ENCODE data around the gene ZC3H4. TPM values are rescaled to one million over a fixed set of nuclear protein-coding genes. Genes with fewer than 3 reads are reported as not detected.

Gene ZC3H4
- total RNA-seq, 2 experiments from 2014 or later: 84.3 to 86.0 TPM

DNA sequence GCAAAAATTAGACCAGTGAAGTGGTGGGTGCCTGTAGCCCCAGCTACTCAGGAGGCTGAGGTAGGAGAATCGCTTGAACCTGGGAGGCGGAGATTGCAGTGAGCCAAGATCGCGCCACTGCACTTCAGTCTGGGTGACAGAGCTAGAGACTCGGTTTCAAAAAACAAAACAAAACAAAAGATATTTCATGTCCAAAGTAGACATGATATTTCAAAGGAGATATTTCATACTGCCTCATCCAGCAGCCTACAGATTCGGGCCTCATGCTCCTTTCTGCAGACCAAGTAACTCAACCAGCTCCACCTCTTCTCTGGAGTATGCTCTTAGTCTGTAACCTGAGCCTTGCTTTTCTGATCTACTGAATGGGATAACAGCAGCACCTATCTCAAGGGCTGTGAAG is 15.0 kb downstream of the ZC3H4 start:
- Mint-ChIP-seq H3K27ac (peak overlapping the region; percentile 48), H3K9me3 (no peaks in the 10 kb centered on the region), H3K4me3 (no peak overlapping the region), H3K27me3 (no peaks in the 10 kb centered on the region), H3K4me1 (peaks cover 54% of the 10 kb centered on the region), H3K36me3 (peaks cover 22% of the 10 kb centered on the region)
- DNase-seq (no peak), ATAC-seq (ENCODE audit: low read depth) (no peak)
- POLR2A ChIA-PET: interaction anchor here (0.7 to 2.8 kb wide), 5 partner anchors 8 to 127 kb away, joined by 3 to 29 read pairs (median 4); partner anchors contain the start of gene ZC3H4

DNA sequence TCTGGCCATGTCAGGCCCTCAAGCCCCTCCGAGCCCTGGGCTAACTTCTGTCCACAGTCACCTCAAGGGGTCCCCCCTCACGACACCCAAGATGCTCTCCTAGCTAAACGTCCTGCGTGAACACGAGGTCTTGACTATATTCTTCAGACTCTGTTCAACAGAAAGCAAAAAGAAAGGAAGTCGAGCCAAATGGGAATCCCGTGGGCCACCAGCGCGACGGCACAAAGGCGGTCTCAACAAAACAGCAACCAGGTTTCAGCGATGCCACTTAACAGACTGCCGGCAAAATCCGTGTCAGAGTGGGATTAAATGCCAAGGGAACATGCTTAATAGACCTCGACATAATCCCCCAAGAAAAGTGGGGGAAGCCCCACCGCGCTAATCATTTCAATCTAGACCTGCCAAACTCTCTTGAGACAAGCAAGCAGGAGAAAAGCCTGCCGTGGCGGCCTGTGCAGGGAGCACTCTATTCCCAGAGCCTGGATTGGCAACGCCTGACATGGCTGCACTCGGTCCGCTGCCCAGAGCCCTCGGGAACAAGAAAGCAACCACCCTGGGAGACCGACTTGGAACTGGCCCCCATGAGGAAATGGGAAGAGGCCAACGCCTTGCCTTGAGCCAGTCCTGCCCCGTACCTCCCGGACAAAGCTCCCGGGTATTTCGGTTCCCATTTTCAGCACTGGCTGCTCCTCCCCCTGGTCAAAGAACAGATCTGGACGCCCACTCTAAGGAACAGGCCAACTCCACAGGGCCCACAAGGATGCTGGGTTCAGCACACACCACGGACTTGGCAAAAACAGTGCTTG is 16.0 kb downstream of the ZC3H4 start:
- H3K9me3 Mint-ChIP-seq: no peaks in the 10 kb centered on the region
- ATAC-seq (ENCODE audit: low read depth) (no peak), DNase-seq (no peak)
- H3K36me3 Mint-ChIP-seq: peaks cover 24% of the 10 kb centered on the region
- H3K27me3 Mint-ChIP-seq: no peaks in the 10 kb centered on the region
- H3K27ac Mint-ChIP-seq: peak overlapping the region; percentile 25
- no peak overlapping the region for H3K4me3 Mint-ChIP-seq
- POLR2A ChIA-PET: interaction anchor here (1.1 to 7.2 kb wide), 4 partner anchors 9 to 15 kb away, joined by 3 to 192 read pairs (median 20); partner anchors contain the start of gene ZC3H4
- H3K4me1 Mint-ChIP-seq: peaks cover 58% of the 10 kb centered on the region

DNA sequence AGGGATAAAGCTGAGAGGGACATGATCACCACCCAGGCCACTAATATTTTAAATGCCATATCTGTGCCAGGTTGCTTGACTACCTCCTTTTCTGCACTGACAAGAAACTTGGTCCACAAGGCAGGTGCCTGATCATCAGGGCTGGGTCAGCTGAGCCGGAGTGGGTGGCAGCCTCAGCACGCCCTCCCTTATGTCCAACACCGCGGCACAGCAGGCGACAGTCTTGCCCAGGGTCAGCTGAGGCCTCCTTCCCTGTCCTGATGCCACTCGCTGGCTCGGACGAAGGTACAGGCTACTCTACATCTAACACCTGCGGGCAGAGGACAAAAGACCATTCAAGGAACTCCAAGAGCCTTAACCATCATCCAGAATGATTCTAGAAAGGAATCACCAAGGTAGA is 16.9 kb downstream of the ZC3H4 start:
- DNase-seq (no peak), ATAC-seq (ENCODE audit: low read depth) (no peak)
- peak overlapping the region; percentile 89 for H3K27ac Mint-ChIP-seq
- no peaks in the 10 kb centered on the region for H3K9me3 Mint-ChIP-seq
- POLR2A ChIA-PET: interaction anchor here (2.3 to 7.2 kb wide), 2 partner anchors 15 to 49 kb away, joined by 7 to 192 read pairs; partner anchors contain the start of genes TMEM160 and ZC3H4
- H3K27me3 Mint-ChIP-seq: no peaks in the 10 kb centered on the region
- peaks cover 57% of the 10 kb centered on the region for H3K4me1 Mint-ChIP-seq
- H3K4me3 Mint-ChIP-seq: no peak overlapping the region
- peaks cover 32% of the 10 kb centered on the region for H3K36me3 Mint-ChIP-seq

DNA sequence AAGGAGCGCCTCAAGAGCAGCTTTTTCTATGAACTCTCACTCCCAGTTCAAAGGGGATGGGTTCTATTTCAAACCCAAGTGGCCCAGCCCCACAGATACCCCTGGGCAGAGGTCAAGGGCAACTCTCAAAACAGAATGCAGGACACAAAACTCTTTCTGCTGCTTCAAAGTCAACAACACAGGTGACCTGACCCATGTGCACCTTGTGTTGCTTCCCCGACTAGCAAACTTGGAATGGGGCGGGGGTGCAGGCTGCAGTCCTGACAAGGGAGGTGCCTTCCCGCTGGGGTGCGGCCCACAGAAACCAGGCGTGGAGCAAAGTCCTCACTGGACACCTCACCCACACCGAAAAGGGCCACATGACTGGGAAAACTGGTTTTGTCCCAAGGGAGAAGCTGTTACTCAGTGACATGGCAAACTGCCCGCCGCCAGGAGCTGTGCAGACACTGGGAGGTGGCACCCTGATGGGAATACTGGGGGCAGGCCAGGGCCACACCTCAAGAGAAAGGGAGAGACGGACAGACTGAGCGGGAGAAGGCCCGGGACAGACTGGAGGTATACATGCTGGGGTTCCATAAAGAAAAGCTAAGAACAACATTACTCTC is 17.4 kb downstream of the ZC3H4 start:
- POLR2A ChIA-PET: interaction anchor here (0.6 to 7.2 kb wide), 5 partner anchors 10 to 63 kb away, joined by 5 to 192 read pairs (median 7); partner anchors contain the start of genes TMEM160 and ZC3H4
- DNase-seq (no peak), ATAC-seq (ENCODE audit: low read depth) (no peak)
- H3K36me3 Mint-ChIP-seq: peaks cover 34% of the 10 kb centered on the region
- H3K27me3 Mint-ChIP-seq: no peaks in the 10 kb centered on the region
- peak overlapping the region; percentile 89 for H3K27ac Mint-ChIP-seq
- H3K4me1 Mint-ChIP-seq: peaks cover 57% of the 10 kb centered on the region
- H3K4me3 Mint-ChIP-seq: peak overlapping the region; percentile 89
- no peaks in the 10 kb centered on the region for H3K9me3 Mint-ChIP-seq

DNA sequence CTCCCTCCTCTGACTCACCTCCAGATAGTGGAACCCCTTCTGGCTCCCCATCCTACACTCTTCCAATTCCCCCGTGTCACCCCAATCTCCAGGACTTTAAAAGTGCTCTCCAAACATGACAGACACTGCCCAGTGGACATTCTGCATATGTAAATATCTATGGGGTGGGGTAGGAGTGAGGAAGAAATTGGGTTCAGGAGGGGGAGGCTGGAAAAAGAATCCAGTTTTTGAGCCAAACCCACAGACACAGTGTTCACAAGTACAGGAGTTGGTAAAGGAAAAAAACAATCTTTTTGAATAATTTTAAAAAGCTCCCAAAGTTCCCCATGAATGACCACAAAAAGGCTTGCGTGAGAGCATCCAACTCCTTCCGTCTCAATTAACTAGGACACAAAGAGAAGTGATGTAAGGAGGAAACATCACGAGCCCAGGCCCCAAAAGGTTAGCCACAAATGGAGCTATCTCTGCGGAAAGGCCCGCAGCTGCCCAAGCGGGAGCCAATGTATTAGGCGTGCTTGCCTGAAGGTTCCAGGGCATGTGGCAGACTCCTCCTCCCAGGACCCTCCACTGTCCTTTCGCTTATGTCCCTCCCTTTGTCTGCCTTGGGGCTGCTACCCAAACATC is 18.0 kb downstream of the ZC3H4 start:
- H3K27me3 Mint-ChIP-seq: no peaks in the 10 kb centered on the region
- ATAC-seq (ENCODE audit: low read depth): no peak
- H3K4me3 Mint-ChIP-seq: peak overlapping the region; percentile 89
- no peak for DNase-seq
- peaks cover 62% of the 10 kb centered on the region for H3K4me1 Mint-ChIP-seq
- peak overlapping the region; percentile 89 for H3K27ac Mint-ChIP-seq
- H3K9me3 Mint-ChIP-seq: no peaks in the 10 kb centered on the region
- H3K36me3 Mint-ChIP-seq: peaks cover 38% of the 10 kb centered on the region
- POLR2A ChIA-PET: interaction anchor here (0.6 to 7.2 kb wide), 9 partner anchors 11 to 308 kb away, joined by 3 to 192 read pairs (median 5); partner anchors contain the start of genes SLC1A5, TMEM160 and ZC3H4

DNA sequence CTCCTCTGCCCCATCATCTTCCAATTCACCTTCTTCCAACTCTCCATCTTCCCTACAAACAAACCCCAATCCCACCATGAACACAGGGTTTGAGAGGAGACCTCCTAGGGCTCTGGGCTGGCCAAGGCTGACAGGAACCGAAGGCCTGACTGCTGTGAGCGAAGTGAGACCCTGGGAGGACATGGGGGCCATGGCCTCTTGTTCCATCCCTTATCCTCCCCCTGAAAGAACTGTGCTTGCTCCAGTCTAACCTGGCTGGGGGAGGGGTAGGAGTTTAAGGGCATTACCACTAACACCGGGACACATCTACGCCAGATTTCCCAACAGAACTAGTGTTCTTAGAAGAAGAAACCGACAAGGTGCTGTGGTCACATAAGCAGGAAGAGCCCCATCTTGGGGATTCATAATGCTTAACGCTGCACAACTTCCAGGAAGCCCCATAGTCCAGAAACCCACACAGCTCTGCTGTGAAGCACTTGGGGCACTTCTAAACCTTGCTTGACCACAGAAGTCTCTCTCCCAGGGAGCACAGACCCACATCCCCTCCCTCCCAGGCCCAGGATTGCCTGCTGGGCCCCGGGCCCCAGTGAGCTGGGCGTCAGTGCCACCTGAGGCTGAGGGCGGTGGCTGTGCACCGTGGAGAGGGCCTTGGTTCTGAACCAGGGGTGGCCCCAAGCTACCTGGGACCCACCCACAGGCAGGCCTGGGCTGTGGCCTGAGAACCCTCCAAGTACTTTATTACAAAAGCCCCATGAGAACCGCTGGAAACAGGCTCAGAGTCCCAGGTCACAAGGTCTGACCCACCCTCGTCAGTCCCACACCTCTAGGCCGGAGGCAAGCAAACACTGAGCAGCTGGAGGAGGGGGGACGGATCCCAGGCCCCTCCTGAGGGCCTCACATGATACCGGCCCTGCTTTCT is 18.8 kb downstream of the ZC3H4 start:
- Mint-ChIP-seq H3K27ac (peak overlapping the region; percentile 89), H3K36me3 (peaks cover 42% of the 10 kb centered on the region), H3K27me3 (no peaks in the 10 kb centered on the region), H3K9me3 (no peaks in the 10 kb centered on the region), H3K4me1 (peaks cover 66% of the 10 kb centered on the region), H3K4me3 (peak overlapping the region; percentile 89)
- POLR2A ChIA-PET: interaction anchor here (0.6 to 7.2 kb wide), 10 partner anchors 11 to 307 kb away, joined by 3 to 192 read pairs (median 5); partner anchors contain the start of genes SLC1A5, TMEM160 and ZC3H4
- DNase-seq (peak; percentile 75), ATAC-seq (ENCODE audit: low read depth) (peak; percentile 85)

DNA sequence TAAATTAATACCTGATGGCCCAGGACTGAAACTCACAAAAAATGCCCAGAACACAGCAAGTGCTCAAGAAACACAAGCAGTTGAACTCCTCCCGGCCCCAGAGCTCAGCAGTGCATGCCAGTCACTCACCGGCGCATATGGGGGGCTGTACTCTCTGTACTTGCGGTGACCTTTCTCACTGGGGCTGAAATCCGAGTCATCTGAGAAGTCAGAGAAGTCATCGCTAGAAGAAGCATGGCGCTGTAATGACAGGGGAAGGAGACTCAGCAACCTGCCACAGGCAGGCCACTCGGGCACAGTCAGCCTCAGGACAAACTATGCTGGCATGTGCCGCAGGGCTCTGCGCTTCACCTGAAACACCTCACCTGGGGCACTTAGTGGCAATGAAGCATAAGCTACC is 19.7 kb downstream of the ZC3H4 start:
- Mint-ChIP-seq H3K4me3 (peak overlapping the region; percentile 89), H3K36me3 (peaks cover 46% of the 10 kb centered on the region), H3K9me3 (no peaks in the 10 kb centered on the region), H3K4me1 (peaks cover 64% of the 10 kb centered on the region), H3K27me3 (no peaks in the 10 kb centered on the region), H3K27ac (peak overlapping the region; percentile 84)
- peak; percentile 8 for ATAC-seq (ENCODE audit: low read depth)
- POLR2A ChIA-PET: interaction anchor here (1.6 to 7.2 kb wide), 5 partner anchors 12 to 306 kb away, joined by 5 to 192 read pairs (median 6); partner anchors contain the start of genes SLC1A5 and ZC3H4
- DNase-seq: peak; percentile 40

DNA sequence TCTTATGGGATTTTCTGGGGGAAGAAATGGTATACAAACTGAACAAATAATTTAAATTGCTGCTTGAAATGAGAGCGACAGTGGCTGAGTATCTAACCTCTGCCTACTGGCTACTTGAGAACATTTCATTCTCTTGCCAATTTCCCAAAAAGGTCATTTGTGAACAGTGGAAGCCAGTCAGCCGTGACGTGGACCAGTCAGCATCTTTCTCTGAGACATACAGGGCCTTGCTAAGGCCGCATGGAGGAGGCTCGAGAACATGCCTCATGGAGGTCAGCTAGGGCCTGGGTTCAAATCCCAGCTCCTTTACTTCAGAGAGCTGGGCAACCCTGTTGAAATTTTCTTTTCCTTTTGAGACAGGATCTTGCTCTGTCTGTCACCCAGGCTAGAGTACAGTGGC is 20.3 kb downstream of the ZC3H4 start:
- H3K27ac Mint-ChIP-seq: peak overlapping the region; percentile 84
- ATAC-seq (ENCODE audit: low read depth): no peak
- no peaks in the 10 kb centered on the region for H3K27me3 Mint-ChIP-seq
- peaks cover 43% of the 10 kb centered on the region for H3K36me3 Mint-ChIP-seq
- no peaks in the 10 kb centered on the region for H3K9me3 Mint-ChIP-seq
- POLR2A ChIA-PET: interaction anchor here (1.6 to 7.2 kb wide), 4 partner anchors 13 to 151 kb away, joined by 4 to 192 read pairs (median 12); partner anchors contain the start of gene ZC3H4
- DNase-seq: no peak
- H3K4me1 Mint-ChIP-seq: peaks cover 61% of the 10 kb centered on the region
- H3K4me3 Mint-ChIP-seq: peak overlapping the region; percentile 89

DNA sequence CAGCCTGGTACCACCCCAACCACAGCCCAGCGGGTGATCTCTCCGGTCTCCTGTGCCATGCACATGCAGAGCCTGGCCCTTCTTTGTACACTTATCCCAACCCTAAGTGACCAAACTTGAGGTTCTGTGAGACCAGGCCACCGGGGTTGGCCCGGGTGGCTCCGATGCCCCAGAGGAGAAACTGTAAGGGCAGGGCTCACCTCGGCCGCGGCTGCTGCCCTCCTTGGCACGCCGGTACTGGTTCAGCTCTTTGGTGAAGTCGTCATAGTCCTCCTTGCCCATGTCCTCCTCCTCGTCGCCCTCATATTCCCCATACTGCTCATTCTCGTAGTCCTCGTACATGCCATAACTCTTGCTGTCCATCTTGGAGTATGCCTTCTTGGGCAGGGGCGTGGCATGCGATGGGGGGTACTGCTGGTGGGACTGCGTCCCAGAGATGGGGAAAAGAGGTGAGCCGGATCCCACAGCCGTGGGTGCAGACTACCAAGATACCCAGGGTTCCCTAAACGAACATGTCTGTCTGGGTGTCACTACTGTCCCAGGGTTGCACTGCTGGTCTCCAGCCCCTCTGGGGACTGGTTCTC is 23.7 kb downstream of the ZC3H4 start:
- POLR2A ChIA-PET: interaction anchor here (0.6 to 1.9 kb wide), 3 partner anchors 20 to 505 kb away, joined by 3 to 4 read pairs (median 3); partner anchors contain the start of gene ZC3H4
- Mint-ChIP-seq H3K9me3 (no peaks in the 10 kb centered on the region), H3K4me3 (no peak overlapping the region), H3K36me3 (peaks cover 48% of the 10 kb centered on the region), H3K4me1 (peaks cover 34% of the 10 kb centered on the region), H3K27ac (no peak overlapping the region), H3K27me3 (no peaks in the 10 kb centered on the region)
- ATAC-seq (ENCODE audit: low read depth): no peak
- no peak for DNase-seq

DNA sequence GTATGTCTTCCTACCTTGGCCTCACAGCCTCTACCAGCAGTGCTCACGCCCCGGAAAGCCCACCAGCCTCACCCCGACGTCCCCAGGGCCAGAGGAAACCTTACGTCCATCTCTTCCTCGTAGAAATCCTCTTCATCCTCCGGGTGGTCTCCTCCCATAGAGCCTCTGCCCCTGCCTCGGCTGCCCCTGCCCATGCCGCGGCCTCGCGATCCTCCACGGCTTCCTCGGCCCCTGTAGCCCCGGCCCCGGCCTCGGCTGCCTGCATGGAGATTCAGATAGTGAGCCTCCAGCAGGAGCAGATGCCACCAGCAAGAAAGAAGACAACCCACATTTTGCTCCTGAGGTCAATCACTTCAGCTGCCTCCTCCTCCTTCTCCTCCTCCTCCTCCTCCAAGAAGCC is 27.3 kb downstream of the ZC3H4 start:
- H3K27me3 Mint-ChIP-seq: no peaks in the 10 kb centered on the region
- H3K4me3 Mint-ChIP-seq: no peak overlapping the region
- POLR2A ChIA-PET: no interaction called here
- no peak for DNase-seq
- peak overlapping the region; percentile 48 for H3K27ac Mint-ChIP-seq
- no peaks in the 10 kb centered on the region for H3K9me3 Mint-ChIP-seq
- ATAC-seq (ENCODE audit: low read depth): no peak
- peaks cover 13% of the 10 kb centered on the region for H3K4me1 Mint-ChIP-seq
- peaks cover 38% of the 10 kb centered on the region for H3K36me3 Mint-ChIP-seq

DNA sequence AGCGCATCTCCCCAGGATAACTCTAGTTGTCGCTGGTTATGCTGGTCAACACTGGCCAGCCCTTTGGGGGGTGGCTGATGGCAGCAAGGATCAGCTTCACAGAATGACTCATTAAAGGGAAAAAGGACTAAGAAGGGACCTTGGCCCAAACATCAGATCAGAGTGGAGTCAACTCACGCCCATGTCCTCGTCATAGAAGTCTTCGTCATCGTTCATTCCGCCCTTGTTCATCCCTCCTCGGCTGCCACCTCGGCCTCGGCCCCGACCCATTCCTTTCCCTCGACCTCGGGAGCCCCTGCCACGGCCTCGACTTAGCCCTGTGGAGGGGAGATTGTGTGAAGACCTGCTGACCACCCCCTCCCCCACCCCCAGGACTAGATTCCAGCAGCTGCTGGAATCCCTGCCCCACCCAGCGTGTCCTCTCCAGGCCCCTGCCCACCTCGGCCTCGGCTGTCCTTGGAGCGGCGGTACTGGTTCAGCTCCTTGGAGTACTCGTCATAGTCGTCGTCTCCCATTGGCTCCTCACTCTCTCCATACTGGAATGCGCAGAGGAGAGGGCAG is 28.6 kb downstream of the ZC3H4 start:
- Mint-ChIP-seq H3K4me1 (peaks cover 4% of the 10 kb centered on the region), H3K4me3 (no peak overlapping the region), H3K27ac (peak overlapping the region; percentile 25), H3K27me3 (no peaks in the 10 kb centered on the region), H3K36me3 (peaks cover 32% of the 10 kb centered on the region), H3K9me3 (no peaks in the 10 kb centered on the region)
- ATAC-seq (ENCODE audit: low read depth) (no peak), DNase-seq (no peak)
- POLR2A ChIA-PET: interaction anchor here (1.0 to 1.4 kb wide), 2 partner anchors 29 to 37 kb away, joined by 3 read pairs; partner anchors contain the start of gene ZC3H4
